Activated CD4-positive, CD25-positive, alpha-beta regulatory T cell treated with anti-CD3 and anti-CD28 coated beads, Interleukin-2, amount 50 U/mL, for 16 hours (primary cell): ENCODE measurements around the gene MDH2.
"Not testable (repeated sequence)": the region's sequence is repeated elsewhere in the genome, so short reads cannot be mapped to it uniquely, and the experiment has no call there.

Experiments used
- DNase-seq: peaks from one replicate; pipeline ENCODE4 v3.0.0-alpha.2; 2020; ENCODE audit warnings: low read depth, low spot score

Gene MDH2

DNA sequence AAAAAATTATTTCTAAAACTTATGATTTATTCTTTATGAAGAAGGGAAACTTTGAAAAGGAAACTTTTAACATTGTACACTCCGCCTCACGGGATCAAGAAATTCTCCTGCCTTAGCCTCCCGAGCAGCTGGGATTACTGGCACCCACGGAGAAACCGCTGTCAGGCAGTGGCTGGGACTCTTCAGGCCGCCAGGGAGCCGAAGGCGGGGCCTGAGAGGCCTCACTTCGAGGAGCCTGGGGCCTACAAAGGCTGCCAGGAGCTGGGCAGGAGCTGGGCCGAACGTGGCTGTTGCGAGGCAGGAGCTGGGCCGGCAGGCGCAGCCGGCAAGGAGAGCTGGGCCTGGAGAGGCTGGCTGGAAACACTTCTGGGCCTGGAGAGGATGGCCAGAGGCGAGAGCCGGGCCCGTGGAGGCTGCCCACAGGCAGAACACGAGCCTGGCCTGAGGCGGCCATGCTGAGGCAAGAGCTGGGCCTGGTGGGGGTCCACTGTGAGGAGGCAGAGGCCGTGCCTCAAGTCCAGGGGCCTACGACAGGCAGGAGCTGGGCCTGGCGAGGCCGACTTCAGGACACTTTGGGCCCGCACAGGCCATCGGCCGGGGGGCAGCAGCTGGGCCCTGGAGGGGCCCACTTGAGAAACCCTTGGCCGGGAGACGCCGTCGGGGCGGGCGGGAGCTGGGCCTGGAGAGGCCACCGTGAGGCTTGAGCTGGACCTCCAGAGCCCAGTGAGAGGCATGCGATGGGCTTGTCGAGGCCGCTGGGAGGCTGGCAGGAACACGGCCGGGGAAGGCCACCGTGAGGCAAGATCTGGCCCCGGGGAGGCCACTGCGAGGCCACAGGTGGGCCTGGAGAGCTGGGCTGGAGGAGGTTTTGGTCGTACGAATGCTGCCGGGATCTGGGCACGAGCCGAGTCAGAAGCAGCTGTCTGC is 23.7 kb downstream of the MDH2 start:
- DNase-seq, result no peak

GRCh38 chr7:76072243-76073148 is 24.6 kb downstream of the MDH2 start:
- DNase-seq, result no peak

DNA sequence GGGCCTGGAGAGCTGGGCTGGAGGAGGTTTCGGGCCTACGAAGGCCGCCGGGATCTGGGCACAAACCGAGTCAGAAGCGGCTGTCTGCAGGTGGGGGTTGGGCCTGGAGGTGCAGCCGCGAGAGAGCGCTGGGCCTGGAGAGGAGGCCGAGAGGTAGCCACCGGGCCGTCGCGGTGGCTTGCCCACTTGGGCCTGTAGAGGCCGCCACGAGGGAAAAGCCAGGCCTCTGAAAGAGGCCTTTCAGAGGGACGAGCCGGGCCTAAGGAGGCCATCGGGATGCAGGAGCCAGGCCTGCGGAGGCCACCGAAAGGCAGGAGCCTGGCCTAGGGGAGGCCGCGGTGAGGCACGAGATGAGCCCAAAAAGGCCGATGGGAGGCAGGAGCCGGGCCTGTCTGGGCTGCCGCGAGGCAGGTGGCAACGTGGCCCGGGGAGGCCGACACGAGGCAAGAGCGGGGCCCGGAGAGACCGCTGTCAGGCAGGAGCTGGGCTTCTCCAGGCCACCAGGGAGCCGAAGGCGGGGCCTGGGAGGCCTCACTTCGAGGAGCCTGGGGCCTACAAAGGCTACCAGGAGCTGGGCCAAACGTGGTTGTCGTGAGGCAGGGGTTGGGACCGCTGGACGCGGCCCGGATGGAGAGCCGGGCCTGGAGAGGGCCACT is 25.6 kb downstream of the MDH2 start:
- no peak for DNase-seq

DNA sequence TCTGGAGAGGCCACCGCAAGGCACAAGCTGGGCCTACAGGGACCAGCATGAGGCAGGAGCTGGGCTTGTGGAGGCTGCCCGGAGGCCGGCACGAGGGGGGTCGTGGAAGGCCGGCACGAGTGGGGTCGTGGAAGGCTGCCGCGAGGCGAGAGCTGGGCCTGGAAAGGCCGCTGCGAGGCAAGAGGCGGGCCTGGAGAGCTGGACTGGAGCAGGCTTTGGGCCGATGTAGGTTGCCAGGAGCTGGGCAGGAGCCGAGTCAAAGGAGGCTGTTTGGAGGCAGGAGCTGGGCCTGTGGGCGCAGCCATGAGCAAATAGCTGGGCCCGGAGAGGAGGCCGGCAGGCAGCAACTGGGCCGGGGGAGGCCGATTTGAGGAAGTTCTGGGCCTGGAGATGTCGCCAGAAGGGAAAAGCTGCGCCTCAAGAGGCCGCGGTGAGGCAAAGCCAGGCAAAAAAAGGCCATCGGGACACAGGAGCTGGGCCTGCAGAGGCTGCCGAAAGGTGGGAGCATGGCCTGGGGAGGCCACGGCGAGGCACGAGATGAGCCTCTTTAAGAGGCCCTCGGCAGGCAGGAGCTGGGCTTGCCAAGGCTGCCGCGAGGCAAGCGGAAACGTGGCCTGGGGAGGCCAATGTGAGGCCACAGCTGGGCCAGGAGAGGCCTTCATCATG is 26.5 kb downstream of the MDH2 start:
- no peak for DNase-seq

GRCh38 chr7:76074972-76075370 is 27.1 kb downstream of the MDH2 start:
- DNase-seq, result no peak

- DNase-seq, result no peak
Measured at GRCh38 chr7:76076995-76077394, 29.1 kb downstream of the MDH2 start.

DNA sequence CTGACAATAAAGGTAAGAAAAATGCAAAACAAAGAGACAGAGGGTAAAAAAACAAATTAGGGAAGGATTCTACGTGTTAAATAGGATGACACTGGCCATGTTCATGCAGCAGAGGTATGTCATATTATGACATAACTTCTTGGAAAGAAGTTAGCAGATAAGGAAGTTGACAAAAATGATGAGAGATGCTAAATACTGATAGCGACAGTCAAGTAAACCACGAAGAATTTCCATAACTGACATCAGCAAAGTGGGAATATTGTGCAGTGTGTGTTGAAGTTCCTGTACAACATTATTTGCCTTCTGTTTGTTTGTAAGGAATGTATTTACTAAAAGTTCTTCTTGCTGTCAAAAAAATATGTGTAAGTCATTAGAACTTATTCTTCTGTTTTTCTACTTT is 29.5 kb downstream of the MDH2 start:
- no peak for DNase-seq

DNA sequence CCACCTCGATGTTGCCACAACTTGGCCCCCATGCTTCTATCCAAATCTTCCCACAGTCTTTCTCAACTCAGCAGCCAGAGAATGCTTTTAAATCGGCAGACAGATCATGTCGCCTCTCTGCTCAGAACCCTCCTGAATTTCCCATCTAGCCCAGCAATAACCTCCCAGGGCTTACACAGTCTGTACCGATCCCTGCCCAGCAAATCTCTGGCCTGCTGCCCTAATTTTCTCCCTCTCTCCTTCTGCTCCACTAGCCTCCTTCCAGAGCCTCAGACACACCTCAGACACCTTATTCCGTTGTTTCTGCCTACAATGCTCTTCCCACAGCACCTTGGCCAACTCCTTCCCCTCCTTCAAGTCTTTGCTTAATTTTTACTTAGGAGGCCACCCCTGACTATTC is 32.3 kb downstream of the MDH2 start:
- no peak for DNase-seq

- DNase-seq, result not testable (repeated sequence)
Measured at GRCh38 chr7:76084115-76084514, 36.2 kb downstream of the MDH2 start.

- no peak for DNase-seq
Measured at GRCh38 chr7:76086070-76086469, 38.2 kb downstream of the MDH2 start.

DNA sequence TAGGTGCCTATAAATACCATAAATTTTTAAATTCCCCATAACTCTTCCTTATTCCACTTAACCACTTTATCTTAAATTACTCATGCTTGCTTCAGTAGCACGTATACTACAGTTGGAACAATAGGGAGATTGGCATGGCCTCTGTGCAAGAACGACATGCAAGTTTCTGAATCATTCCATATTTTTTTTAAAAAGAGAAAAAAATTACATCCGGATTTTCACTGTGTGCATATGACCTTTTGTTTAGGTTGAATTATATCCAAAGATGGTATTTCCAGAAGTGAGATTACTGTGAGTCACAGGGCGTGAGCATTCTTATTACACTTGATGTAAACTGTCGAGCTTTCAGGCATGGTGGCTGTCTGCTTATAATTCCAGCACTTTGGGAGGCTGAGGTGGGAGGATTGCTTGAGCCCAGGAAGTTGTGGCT is 39.5 kb downstream of the MDH2 start:
- DNase-seq, result not testable (repeated sequence)

GRCh38 chr7:76089865-76090475 is 42.1 kb downstream of the MDH2 start:
- no peak for DNase-seq

DNA sequence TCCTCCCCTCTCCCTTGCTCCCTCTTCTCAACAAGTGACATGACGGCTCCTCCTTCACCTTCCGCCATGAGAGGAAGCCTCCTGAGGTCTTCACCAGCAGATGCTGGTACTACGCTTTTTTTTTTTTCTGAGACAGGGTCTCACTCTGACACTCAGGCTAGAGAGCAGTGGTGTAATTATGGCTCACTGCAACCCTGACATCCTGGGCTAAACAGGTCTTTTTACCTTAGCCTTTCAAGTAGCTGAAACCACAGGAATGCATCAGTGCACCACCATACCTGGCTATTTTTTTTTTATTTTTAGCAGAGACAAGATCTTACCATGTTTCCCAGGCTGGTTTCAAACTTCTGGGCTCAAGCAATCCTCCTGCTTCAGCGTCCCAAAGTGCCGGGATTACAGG is 43.6 kb downstream of the MDH2 start:
- DNase-seq, result no peak

DNA sequence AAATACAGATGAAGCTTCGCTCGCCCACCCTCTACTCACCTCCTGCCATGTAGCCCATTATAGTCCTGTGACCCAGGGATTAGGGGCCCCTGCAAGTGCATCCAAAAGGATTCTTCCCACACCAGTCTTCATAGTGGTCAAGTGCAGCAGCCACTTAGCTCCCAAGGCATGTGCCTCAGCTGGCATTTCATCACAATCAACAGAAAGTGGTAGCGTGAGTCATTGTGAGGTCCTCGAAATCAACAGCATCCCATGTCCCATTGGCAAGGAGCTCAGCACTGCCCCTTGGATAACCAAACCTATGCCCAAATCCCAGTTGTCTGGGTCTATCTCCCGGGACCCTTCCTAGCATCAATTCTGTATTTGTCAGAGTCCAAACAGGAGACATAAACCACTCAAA is 45.6 kb downstream of the MDH2 start:
- not testable (repeated sequence) for DNase-seq

- not testable (repeated sequence) for DNase-seq
Measured at GRCh38 chr7:76094326-76094725, 46.4 kb downstream of the MDH2 start.

DNA sequence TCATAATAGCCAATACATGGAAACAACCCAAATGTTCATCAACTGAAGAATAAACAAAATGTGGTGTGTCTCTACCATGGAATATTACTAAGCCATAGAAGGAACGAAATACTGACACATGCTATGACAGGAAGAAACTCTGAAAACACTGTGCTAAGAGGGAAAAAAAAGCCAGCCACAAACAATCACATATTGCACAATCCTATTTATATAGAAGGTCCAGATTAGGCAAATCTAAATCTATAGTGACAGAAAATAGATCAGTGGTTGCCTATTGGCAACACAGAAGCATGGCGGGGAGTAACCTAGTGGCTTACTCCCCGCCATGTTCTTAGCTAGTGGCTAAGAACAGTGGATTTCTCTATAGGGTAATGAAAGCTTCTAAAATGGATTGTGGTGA is 48.0 kb downstream of the MDH2 start:
- no peak for DNase-seq

- DNase-seq, result not testable (repeated sequence)
Measured at GRCh38 chr7:76101693-76102437, 54.0 kb downstream of the MDH2 start.

GRCh38 chr7:76103788-76104187 is 55.9 kb downstream of the MDH2 start:
- DNase-seq, result not testable (repeated sequence)

DNA sequence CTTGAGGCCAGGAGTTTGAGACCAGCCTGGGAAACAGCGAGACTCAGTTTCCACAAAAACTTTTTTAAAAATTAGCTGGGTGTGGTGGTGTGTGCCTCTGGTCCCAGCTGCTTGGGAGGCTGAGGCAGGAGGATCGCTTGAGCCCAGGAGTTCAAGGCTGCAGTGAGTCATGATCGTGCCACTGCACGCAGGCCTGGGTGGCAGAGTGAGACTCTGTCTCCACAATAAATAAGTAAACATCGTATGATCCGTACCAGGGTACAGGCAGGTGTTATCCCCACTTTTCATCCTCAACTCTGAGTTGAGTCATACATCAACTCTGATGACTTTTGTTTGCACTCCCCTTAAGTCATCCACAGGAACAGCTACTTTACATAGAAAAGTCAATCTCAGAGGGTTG is 58.2 kb downstream of the MDH2 start:
- not testable (repeated sequence) for DNase-seq

- no peak for DNase-seq
Measured at GRCh38 chr7:76106893-76107292, 59.0 kb downstream of the MDH2 start.
